Kidney epithelial cell (primary cell): ENCODE measurements around the gene FHOD3. TPM values are rescaled to one million over a fixed set of nuclear protein-coding genes. Genes with fewer than 3 reads are reported as not detected.
A peak's percentile ranks its signal among the peaks of the same experiment; 100 is the strongest.

ENCODE experiments used
- DNase-seq: peaks from one replicate; pipeline ENCODE4 v3.0.0-alpha.2; 2010; ENCODE audit warnings: low read depth
- H3K27me3 ChIP-seq: 2 replicates; pipeline ENCODE4 v1.6.0; 2011; ENCODE audit warnings: low read length; ENCODE audit not compliant: control insufficient read depth, insufficient read depth
- H3K36me3 ChIP-seq: 2 replicates; pipeline ENCODE4 v1.5.1; 2011; ENCODE audit warnings: low read length; ENCODE audit not compliant: control insufficient read depth, insufficient read depth
- H3K4me3 ChIP-seq: 2 replicates; pipeline ENCODE4 v1.5.1; 2011; ENCODE audit warnings: low read depth, mild to moderate bottlenecking, control low read depth, low read length
- CTCF ChIP-seq: IDR thresholded peaks from 2 replicates; pipeline ENCODE4 v1.5.1; 2011; ENCODE audit warnings: mild to moderate bottlenecking, moderate library complexity, low read length, control low read depth, inconsistent platforms; ENCODE audit not compliant: insufficient read depth, poor library complexity, severe bottlenecking
- total RNA-seq: library from RNA; depleted of rRNA; stranded (reverse); fragments of >200 nt; gene quantifications from 2 replicates; pipeline ENCODE4 v1.2.3, GENCODE V29; 2015

FHOD3 gene
- total RNA-seq, 1 donor from 2014 or later, result 47.2 TPM

- DNase-seq, result no peak
- Histone ChIP-seq H3K36me3 (no peaks in the 10 kb centered on the region), H3K27me3 (no peaks in the 10 kb centered on the region), H3K4me3 (no peak overlapping the region)
- TF ChIP-seq CTCF, result no peak
These were observed 378.0 kb downstream of the FHOD3 start for GRCh38 chr18:36675542-36675941.

GRCh38 chr18:36676629-36677028, 379.1 kb downstream of the FHOD3 start:
- Histone ChIP-seq H3K27me3 (no peaks in the 10 kb centered on the region), H3K36me3 (no peaks in the 10 kb centered on the region), H3K4me3 (no peak overlapping the region)
- DNase-seq, result no peak
- TF ChIP-seq CTCF, result no peak

- DNase-seq, result no peak
- Histone ChIP-seq H3K4me3 (no peak overlapping the region), H3K36me3 (no peaks in the 10 kb centered on the region), H3K27me3 (no peaks in the 10 kb centered on the region)
- no peak for TF ChIP-seq CTCF
These were observed 382.5 kb downstream of the FHOD3 start for GRCh38 chr18:36680042-36680441.

GRCh38 chr18:36685580-36685979, 388.1 kb downstream of the FHOD3 start:
- no peak for TF ChIP-seq CTCF
- Histone ChIP-seq H3K4me3 (no peak overlapping the region), H3K36me3 (no peaks in the 10 kb centered on the region), H3K27me3 (no peaks in the 10 kb centered on the region)
- DNase-seq, result no peak

- Histone ChIP-seq H3K4me3 (no peak overlapping the region), H3K27me3 (no peaks in the 10 kb centered on the region), H3K36me3 (no peaks in the 10 kb centered on the region)
- DNase-seq, result no peak
- peak; percentile 97 for TF ChIP-seq CTCF
These were observed 390.8 kb downstream of the FHOD3 start for GRCh38 chr18:36688020-36688965.
